Osteoblast (primary cell): ENCODE results near the gene PDCD4. TPM values are rescaled to one million over a fixed set of nuclear protein-coding genes. Genes with fewer than 3 reads are reported as not detected.

Source experiments
- DNase-seq: peaks from one replicate; pipeline ENCODE4 v3.0.0; 2011; ENCODE audit warnings: low spot score, mixed read lengths; ENCODE audit not compliant: insufficient read length; ENCODE audit errors: missing footprints
- H2AFZ ChIP-seq: 2 replicates; pipeline ENCODE4 v1.6.0; 2011; ENCODE audit warnings: mild to moderate bottlenecking, low read length
- H3K27ac ChIP-seq: 2 replicates; pipeline ENCODE4 v1.5.1; 2011; ENCODE audit warnings: mild to moderate bottlenecking, low read depth, low read length, moderate library complexity
- H3K27me3 ChIP-seq: 2 replicates; pipeline ENCODE4 v1.6.0; 2012; ENCODE audit warnings: mild to moderate bottlenecking, control low read depth, inconsistent platforms, low read length, moderate library complexity; ENCODE audit not compliant: insufficient read depth
- H3K36me3 ChIP-seq: 2 replicates; pipeline ENCODE4 v1.5.1; 2011; ENCODE audit warnings: mild to moderate bottlenecking, low read length, control low read depth, moderate library complexity; ENCODE audit not compliant: insufficient read depth
- H3K4me1 ChIP-seq: 2 replicates; pipeline ENCODE4 v1.5.1; 2011; ENCODE audit warnings: mild to moderate bottlenecking, low read length, control low read depth, moderate library complexity; ENCODE audit not compliant: insufficient read depth
- H3K4me2 ChIP-seq: 2 replicates; pipeline ENCODE4 v1.6.0; 2011; ENCODE audit warnings: mild to moderate bottlenecking, low read length; ENCODE audit not compliant: insufficient read depth
- H3K4me3 ChIP-seq: fragments of 200-600 bp; sonication (generic); 3 replicates; pipeline ENCODE4 v1.5.1; 2012; ENCODE audit warnings: mild to moderate bottlenecking, low read length, inconsistent platforms; ENCODE audit not compliant: insufficient read depth
- H3K79me2 ChIP-seq: 2 replicates; pipeline ENCODE4 v1.6.0; 2012; ENCODE audit warnings: mild to moderate bottlenecking, low read length, control low read depth, inconsistent platforms; ENCODE audit not compliant: insufficient read depth
- H3K9me3 ChIP-seq: 2 replicates; pipeline ENCODE4 v1.5.1; 2011; ENCODE audit warnings: low read depth, low read length, control low read depth
- H4K20me1 ChIP-seq: 2 replicates; pipeline ENCODE4 v1.6.0; 2012; ENCODE audit warnings: mild to moderate bottlenecking, low read length, control low read depth; ENCODE audit not compliant: insufficient read depth
- total RNA-seq: library from RNA; depleted of rRNA; stranded (reverse); fragments of >200 nt; gene quantifications from 2 replicates; pipeline ENCODE4 v1.2.3, GENCODE V29; 2012
- TF ChIP-seq, protein P1 (sequence below): IDR thresholded peaks from 2 replicates; pipeline ENCODE4 v1.5.1; 2011; ENCODE audit warnings: mild to moderate bottlenecking, low read depth, low read length, moderate library complexity; ENCODE audit errors: extremely low read depth

PDCD4 gene
- total RNA-seq, 1 donor, result 73.8 TPM

DNA sequence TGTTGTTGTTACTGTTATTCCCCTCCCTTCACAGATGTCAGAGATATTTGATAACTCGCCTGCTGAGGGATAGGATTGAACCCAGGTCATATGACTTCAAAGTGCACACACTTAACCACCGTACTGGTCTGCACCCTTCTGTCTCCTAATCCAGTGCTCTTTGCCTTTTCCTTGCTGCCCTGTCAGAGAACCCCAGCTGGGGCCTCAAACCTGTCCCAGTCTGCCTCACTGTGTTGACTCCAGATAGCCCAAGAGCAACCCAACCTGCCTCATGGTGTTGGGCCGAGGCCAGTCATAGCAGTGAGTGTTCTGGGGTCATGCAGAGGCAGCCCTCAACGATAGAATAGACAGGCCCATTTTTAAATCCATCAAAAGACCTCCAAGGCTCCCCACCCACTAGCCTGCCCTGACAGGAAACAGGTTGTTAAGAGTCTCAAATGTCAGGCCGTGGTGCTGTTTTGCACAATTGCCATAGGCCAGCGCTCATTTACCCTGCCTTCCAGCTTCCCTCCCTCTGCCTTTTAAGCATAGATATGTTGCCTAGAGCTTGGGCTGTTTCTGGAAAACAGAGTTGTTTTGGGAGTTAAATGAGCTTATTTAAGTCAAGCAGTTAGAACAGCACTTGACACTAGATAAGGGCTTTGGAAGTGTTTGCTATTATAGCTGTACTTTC lies 37.0 kb upstream of the PDCD4 start:
- no peak for DNase-seq
- H2AFZ ChIP-seq, result no peak overlapping the region
- H3K27me3 ChIP-seq, result no peaks in the 10 kb centered on the region
- H3K9me3 ChIP-seq, result no peaks in the 10 kb centered on the region
- no peaks in the 10 kb centered on the region for H3K36me3 ChIP-seq
- no peaks in the 10 kb centered on the region for H3K79me2 ChIP-seq
- TF ChIP-seq, protein P1, sequence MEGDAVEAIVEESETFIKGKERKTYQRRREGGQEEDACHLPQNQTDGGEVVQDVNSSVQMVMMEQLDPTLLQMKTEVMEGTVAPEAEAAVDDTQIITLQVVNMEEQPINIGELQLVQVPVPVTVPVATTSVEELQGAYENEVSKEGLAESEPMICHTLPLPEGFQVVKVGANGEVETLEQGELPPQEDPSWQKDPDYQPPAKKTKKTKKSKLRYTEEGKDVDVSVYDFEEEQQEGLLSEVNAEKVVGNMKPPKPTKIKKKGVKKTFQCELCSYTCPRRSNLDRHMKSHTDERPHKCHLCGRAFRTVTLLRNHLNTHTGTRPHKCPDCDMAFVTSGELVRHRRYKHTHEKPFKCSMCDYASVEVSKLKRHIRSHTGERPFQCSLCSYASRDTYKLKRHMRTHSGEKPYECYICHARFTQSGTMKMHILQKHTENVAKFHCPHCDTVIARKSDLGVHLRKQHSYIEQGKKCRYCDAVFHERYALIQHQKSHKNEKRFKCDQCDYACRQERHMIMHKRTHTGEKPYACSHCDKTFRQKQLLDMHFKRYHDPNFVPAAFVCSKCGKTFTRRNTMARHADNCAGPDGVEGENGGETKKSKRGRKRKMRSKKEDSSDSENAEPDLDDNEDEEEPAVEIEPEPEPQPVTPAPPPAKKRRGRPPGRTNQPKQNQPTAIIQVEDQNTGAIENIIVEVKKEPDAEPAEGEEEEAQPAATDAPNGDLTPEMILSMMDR, result no peak
- H3K4me2 ChIP-seq, result no peak overlapping the region
- H4K20me1 ChIP-seq, result no peaks in the 10 kb centered on the region
- no peaks in the 10 kb centered on the region for H3K4me1 ChIP-seq
- H3K27ac ChIP-seq, result no peak overlapping the region
- H3K4me3 ChIP-seq, result no peak overlapping the region

DNA sequence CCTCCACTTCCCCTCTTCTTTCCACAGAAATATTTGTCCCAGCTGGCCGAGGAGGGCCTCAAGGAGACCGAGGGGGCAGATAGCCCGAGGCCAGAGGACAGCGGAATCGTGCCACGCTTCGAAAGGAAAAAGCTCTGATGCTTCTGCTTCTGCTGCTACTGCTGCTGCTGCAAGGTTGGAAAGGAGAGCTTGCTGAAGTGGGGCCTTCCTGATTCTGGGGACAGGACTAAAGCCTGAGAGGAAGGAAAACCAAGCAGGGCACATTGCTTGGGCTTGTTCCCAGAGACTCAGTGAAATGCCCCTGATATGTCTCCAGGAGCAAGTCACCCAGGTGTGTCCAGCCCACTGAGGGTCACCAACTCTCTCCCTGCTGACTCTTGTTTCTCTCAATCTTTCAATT lies 35.9 kb upstream of the PDCD4 start:
- TF ChIP-seq, protein P1, result no peak
- no peak overlapping the region for H3K4me3 ChIP-seq
- H3K27ac ChIP-seq, result no peak overlapping the region
- no peak for DNase-seq
- no peaks in the 10 kb centered on the region for H3K27me3 ChIP-seq
- no peaks in the 10 kb centered on the region for H3K9me3 ChIP-seq
- no peak overlapping the region for H2AFZ ChIP-seq
- H4K20me1 ChIP-seq, result no peaks in the 10 kb centered on the region
- H3K36me3 ChIP-seq, result no peaks in the 10 kb centered on the region
- H3K79me2 ChIP-seq, result no peaks in the 10 kb centered on the region
- H3K4me1 ChIP-seq, result no peaks in the 10 kb centered on the region
- no peak overlapping the region for H3K4me2 ChIP-seq

DNA sequence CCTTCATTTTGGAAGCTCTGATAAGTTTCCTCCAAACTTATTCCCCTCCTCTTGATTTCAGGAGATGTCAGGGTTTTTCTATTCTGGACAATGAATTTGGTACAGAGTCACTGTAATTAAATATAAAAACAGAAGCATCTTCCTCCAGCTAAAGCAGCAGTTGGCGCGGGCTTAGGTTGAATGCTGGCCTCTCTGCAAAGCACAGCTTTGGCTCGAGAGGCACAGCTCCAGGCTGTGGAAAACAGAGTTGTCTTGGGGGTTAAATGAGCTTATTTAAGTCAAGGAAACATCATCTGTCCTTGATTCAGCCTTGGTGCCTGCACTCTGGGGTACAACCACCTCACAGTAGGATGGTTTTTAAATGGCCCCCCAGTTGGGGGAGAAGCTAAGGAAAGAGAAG lies 35.0 kb upstream of the PDCD4 start:
- Histone ChIP-seq H3K79me2 (no peaks in the 10 kb centered on the region), H4K20me1 (no peaks in the 10 kb centered on the region), H3K4me2 (no peak overlapping the region), H3K4me1 (no peaks in the 10 kb centered on the region), H3K9me3 (no peaks in the 10 kb centered on the region), H3K4me3 (no peak overlapping the region), H3K36me3 (no peaks in the 10 kb centered on the region), H3K27me3 (no peaks in the 10 kb centered on the region), H2AFZ (no peak overlapping the region), H3K27ac (no peak overlapping the region)
- no peak for DNase-seq
- TF ChIP-seq, protein P1, result no peak

DNA sequence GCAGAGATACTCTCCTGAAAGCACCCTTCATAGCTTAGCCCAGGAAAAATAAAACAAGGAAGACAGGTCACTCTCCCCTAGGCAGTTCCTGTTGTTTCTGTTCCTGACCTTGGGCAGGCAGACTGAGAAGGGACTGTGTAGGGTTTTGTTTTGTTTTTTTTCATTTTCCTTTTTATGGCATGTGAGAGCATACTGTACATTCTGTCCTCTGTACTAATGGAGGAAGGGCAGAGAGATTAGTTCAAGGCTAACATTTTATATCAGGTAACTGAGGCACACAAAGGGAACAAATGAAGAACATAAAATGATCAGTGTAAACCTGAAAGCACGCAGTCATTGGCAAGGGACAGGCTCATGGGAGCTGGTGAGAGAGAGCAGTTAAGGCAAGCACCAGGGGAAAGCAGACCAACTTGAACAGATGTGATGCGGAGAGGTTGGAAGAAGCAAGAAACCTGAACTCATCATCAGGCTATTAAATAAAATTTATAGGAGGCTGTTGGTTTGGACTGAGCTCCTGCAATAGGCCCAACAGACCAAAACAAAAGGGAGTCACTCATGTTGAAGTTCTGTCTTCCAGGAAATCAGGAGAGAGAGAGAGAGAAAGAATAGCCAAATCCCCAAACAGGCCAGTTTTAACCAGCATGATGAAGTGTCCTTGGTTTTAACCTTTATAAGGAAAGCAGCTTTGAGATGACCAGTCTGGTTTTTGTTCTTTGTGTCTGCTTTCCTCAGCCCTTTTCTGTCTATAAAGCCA lies 34.1 kb upstream of the PDCD4 start:
- DNase-seq, result no peak

More for the DNA sequence above, 34.1 kb upstream of the PDCD4 start:
- Histone ChIP-seq H2AFZ (no peak overlapping the region), H4K20me1 (no peaks in the 10 kb centered on the region), H3K9me3 (no peaks in the 10 kb centered on the region), H3K36me3 (no peaks in the 10 kb centered on the region), H3K27ac (no peak overlapping the region), H3K27me3 (no peaks in the 10 kb centered on the region), H3K4me2 (no peak overlapping the region), H3K4me1 (no peaks in the 10 kb centered on the region), H3K4me3 (no peak overlapping the region), H3K79me2 (no peaks in the 10 kb centered on the region)
- TF ChIP-seq, protein P1, result no peak
